Uterus (tissue), 4 donors: ENCODE results near the gene RAB40A. TPM values are rescaled to one million over a fixed set of nuclear protein-coding genes. Genes with fewer than 3 reads are reported as not detected.

Experiments
- DNase-seq, 2 donors: peaks; one replicate each; pipeline ENCODE4 v3.0.0-alpha.2; 2019 to 2020
- H3K27ac ChIP-seq, 2 donors: fragments of 200-600 bp; sonication (generic); 1 replicate in 1 of 2; 2 replicates in 1 of 2; pipeline ENCODE4 v1.5.1; 2016 to 2018
- H3K27me3 ChIP-seq, 2 donors: fragments of 200-600 bp; sonication (generic); one replicate each; pipeline ENCODE4 v1.5.1; 2018 to 2019; ENCODE audit warnings: control low read depth in 1 of 2
- H3K36me3 ChIP-seq, 2 donors: fragments of 200-600 bp; sonication (generic); one replicate each; pipeline ENCODE4 v1.5.1; 2019; ENCODE audit warnings: control low read depth in 1 of 2
- H3K4me1 ChIP-seq, 2 donors: fragments of 200-600 bp; sonication (generic); one replicate each; pipeline ENCODE4 v1.5.1; 2018 to 2019; ENCODE audit warnings: control low read depth in 1 of 2
- H3K4me3 ChIP-seq, 2 donors: fragments of 200-600 bp; sonication (generic); 1 replicate in 1 of 2; 2 replicates in 1 of 2; pipeline ENCODE4 v1.5.1; 2018 to 2019; ENCODE audit warnings: mild to moderate bottlenecking in 1 of 2
- H3K9me3 ChIP-seq, 2 donors: fragments of 200-600 bp; sonication (generic); one replicate each; pipeline ENCODE4 v1.5.1; 2019; ENCODE audit warnings: control low read depth in 1 of 2
- POLR2A ChIP-seq, 2 donors: fragments of 450-650 bp; IDR thresholded peaks; one replicate each; pipeline ENCODE4 v1.6.1; 2016; ENCODE audit warnings: antibody characterized with exemption in 2 of 2, mild to moderate bottlenecking in 1 of 2, moderate library complexity in 1 of 2
- intact Hi-C: fragments of 100-400 bp; cut with DNase I; formaldehyde crosslinking; loops from one replicate; pipeline ENCODE4 v1.15.1; 2023; ENCODE audit warnings: low total_unique reads
- total RNA-seq, 4 donors: library from RNA; depleted of rRNA in 3 of 4; stranded (reverse); fragments of >200 nt in 3 of 4; gene quantifications; one replicate each; pipeline versions ENCODE4 v1.1.0 to v1.2.4, GENCODE V29; 2014 to 2023
- TF ChIP-seq, protein P1 (sequence below), 4 experiments: fragments of 200-600 bp in 2 of 4; fragments of 450-650 bp in 2 of 4; sonication (generic) in 2 of 4; IDR thresholded peaks; one replicate each; pipeline ENCODE4 v1.5.1; 2016 to 2019; ENCODE audit warnings: antibody characterized with exemption in 4 of 4, mild to moderate bottlenecking in 2 of 4, moderate library complexity in 1 of 4
- donor health status: DM: yes; HTN: yes; CAD: no.

RAB40A gene
- total RNA-seq, 4 donors from 2014 or later: 0.88 to 8.7 (median 3.9) TPM

DNA sequence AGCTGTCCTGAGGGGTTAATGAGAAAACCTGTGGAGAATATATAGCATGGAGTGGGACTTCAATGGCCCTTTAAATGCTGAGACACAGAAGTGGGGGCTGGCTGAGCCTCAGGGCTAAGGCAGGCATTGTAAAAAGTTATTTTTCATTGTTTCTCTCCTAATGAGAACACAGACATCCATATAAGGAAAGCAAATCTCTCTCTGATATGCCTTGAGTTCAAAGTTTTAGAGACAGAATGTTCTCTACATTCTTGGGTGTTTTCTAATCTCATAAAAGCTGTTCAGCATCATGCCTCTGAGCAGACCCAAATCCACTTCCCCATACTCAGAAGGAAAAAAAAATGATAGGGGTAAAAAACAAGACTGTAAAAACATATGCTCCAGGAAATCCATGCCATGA, 16.8 kb upstream of the RAB40A start:
- TF ChIP-seq, protein P1, sequence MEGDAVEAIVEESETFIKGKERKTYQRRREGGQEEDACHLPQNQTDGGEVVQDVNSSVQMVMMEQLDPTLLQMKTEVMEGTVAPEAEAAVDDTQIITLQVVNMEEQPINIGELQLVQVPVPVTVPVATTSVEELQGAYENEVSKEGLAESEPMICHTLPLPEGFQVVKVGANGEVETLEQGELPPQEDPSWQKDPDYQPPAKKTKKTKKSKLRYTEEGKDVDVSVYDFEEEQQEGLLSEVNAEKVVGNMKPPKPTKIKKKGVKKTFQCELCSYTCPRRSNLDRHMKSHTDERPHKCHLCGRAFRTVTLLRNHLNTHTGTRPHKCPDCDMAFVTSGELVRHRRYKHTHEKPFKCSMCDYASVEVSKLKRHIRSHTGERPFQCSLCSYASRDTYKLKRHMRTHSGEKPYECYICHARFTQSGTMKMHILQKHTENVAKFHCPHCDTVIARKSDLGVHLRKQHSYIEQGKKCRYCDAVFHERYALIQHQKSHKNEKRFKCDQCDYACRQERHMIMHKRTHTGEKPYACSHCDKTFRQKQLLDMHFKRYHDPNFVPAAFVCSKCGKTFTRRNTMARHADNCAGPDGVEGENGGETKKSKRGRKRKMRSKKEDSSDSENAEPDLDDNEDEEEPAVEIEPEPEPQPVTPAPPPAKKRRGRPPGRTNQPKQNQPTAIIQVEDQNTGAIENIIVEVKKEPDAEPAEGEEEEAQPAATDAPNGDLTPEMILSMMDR (IDR thresholded peaks at IDR 0.05): no peak
- TF ChIP-seq POLR2A (IDR thresholded peaks at IDR 0.05): peak; percentile 16 to 43
- Histone ChIP-seq H3K27me3 (peaks cover 0 to 11% of the 10 kb centered on the region in 2 donors), H3K36me3 (no peaks in the 10 kb centered on the region), H3K9me3 (no peaks in the 10 kb centered on the region), H3K27ac (peak overlapping the region; percentile 86 to 97), H3K4me3 (no peak overlapping the region), H3K4me1 (no peaks in the 10 kb centered on the region)
- DNase-seq: peak in 1 of 2 donors; percentile 51
- intact Hi-C loops: loop anchor here (10.0 kb wide), 2 partner anchors 99 to 279 kb away; no protein-coding TSS in a partner anchor

DNA sequence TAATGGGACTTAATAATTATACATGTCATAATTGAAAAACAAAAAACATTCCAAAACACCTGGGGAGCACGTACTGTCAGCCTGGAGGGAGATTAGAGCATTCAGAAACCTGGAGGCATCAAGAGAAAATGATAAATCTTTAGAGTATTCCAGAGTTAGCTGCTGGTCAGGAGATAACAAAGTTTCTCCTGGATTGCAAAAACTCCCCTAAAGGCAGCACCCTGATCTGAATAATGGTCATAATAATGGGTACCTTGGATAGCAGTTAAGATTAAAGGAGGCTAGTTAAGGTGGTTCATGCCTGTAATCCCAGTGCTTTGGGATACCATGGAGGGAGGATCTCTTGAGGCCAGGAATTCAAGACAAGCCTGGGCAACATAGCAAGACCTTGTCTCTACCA, 15.9 kb upstream of the RAB40A start:
- Histone ChIP-seq H3K4me3 (no peak overlapping the region), H3K36me3 (no peaks in the 10 kb centered on the region), H3K4me1 (no peaks in the 10 kb centered on the region), H3K27ac (peak overlapping the region; percentile 86 to 97), H3K27me3 (peaks cover 0 to 11% of the 10 kb centered on the region in 2 donors), H3K9me3 (no peaks in the 10 kb centered on the region)
- DNase-seq: no peak
- intact Hi-C loops: loop anchor here (10.0 kb wide), 2 partner anchors 100 to 280 kb away; no protein-coding TSS in a partner anchor
- TF ChIP-seq, protein P1 (IDR thresholded peaks at IDR 0.05): no peak
- no peak for TF ChIP-seq POLR2A (IDR thresholded peaks at IDR 0.05)

DNA sequence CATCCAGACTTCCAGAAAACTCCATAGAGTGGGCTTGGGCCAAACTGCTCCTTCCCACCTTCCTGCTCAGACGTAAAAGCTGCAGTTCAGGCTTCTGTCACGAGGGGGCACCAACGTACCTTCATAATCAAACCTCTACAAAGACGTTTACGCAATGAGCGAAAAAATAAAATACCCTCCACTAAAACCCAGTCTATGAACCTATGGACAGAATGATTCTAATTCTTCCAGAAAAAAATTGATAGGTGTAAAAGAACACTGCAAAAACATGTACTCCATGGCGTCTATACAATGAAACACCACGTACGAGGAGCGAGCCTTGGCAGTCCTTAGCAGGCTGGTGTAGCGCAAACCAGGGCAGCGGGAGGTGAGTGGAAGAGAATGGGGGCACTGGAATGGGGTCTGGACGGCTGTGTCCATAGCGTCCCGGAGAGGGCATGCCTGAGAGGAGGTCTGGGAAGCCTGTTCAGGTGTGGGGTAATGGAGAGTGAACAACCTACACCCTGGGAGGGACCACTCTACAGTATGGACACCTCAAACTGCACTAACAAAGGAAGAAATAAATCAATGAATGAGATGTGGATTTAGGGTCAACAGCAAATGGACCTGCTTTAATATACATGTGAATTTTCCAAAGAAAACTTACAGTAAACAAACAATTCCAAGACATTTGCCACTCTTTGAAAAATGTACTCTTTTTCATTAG, 14.4 kb upstream of the RAB40A start:
- Histone ChIP-seq H3K9me3 (no peaks in the 10 kb centered on the region), H3K36me3 (no peaks in the 10 kb centered on the region), H3K4me3 (peak overlapping the region; percentile 20 to 32), H3K4me1 (no peaks in the 10 kb centered on the region), H3K27ac (peak overlapping the region; percentile 86 to 97), H3K27me3 (peaks cover 0 to 11% of the 10 kb centered on the region in 2 donors)
- intact Hi-C loops: loop anchor here (5.0 to 10.0 kb wide), 3 partner anchors 101 to 281 kb away; partner anchors contain the start of gene MORF4L2
- DNase-seq: peak; percentile 82 to 91
- TF ChIP-seq POLR2A (IDR thresholded peaks at IDR 0.05): no peak
- TF ChIP-seq, protein P1 (IDR thresholded peaks at IDR 0.05): peak; percentile 73 to 82 (median 77)

DNA sequence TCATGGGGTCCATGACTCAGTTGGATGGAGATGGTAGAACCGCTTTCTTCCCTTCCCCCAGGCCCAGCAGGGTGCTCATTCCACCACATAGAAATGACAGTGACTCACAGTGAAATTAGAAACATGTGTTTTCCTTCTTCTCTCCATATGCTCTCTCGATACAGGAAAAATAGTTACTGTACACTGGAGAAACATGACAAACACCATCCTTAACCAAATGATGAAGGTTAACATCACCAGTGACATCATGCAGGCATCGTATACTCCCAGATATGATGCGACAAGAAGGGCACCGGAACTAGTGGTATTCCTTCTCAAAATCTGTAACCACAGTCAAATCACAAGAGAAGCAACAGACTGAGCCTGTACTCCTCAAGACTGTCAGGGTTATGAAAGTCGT, 11.7 kb upstream of the RAB40A start:
- TF ChIP-seq POLR2A (IDR thresholded peaks at IDR 0.05): no peak
- TF ChIP-seq, protein P1 (IDR thresholded peaks at IDR 0.05): no peak
- H3K27me3 ChIP-seq: peaks cover 0 to 11% of the 10 kb centered on the region in 2 donors
- no peak overlapping the region for H3K27ac ChIP-seq
- H3K36me3 ChIP-seq: no peaks in the 10 kb centered on the region
- no peaks in the 10 kb centered on the region for H3K4me1 ChIP-seq
- DNase-seq: no peak
- H3K9me3 ChIP-seq: no peaks in the 10 kb centered on the region
- intact Hi-C loops: loop anchor here (5.0 to 10.0 kb wide), 3 partner anchors 104 to 284 kb away; partner anchors contain the start of gene MORF4L2
- no peak overlapping the region for H3K4me3 ChIP-seq

DNA sequence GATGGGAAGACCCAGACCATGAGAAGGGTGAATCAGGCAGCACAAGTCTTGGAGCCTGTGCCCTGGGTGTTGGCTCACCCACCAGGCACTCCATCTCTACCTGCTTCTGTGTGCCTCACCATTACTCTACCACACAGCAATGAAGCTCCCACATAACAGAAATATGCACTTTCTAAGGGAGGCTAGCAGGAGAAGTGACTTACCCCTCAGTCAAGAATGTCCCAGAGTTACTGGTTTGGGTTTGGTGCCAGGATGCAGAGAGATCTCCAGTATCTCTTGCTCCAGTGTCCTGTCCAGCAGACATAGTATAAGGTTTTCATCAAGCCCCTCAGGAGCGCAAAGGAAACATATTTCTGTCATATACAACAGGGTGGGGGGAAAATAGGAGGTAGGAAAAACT, 11.3 kb upstream of the RAB40A start:
- no peak overlapping the region for H3K27ac ChIP-seq
- H3K36me3 ChIP-seq: no peaks in the 10 kb centered on the region
- no peak overlapping the region for H3K4me3 ChIP-seq
- intact Hi-C loops: loop anchor here (5.0 to 10.0 kb wide), 3 partner anchors 104 to 284 kb away; partner anchors contain the start of gene MORF4L2
- TF ChIP-seq POLR2A (IDR thresholded peaks at IDR 0.05): no peak
- TF ChIP-seq, protein P1 (IDR thresholded peaks at IDR 0.05): no peak
- H3K4me1 ChIP-seq: no peaks in the 10 kb centered on the region
- H3K9me3 ChIP-seq: no peaks in the 10 kb centered on the region
- H3K27me3 ChIP-seq: peaks cover 0 to 11% of the 10 kb centered on the region in 2 donors
- DNase-seq: no peak
